T-helper 1 cell treated with Interleukin-12 subunit alpha and Interleukin-12 subunit beta and Interleukin-4 antibody, amounts not matched to agents 30 ng/mL and 1 ng/mL, for 36 hours (primary cell): ENCODE data around the gene IMMP2L. TPM values are rescaled to one million over a fixed set of nuclear protein-coding genes. Genes with fewer than 3 reads are reported as not detected.
"Not testable (repeated sequence)": the region's sequence is repeated elsewhere in the genome, so short reads cannot be mapped to it uniquely, and the experiment has no call there.

Experiments used
- intact Hi-C: fragments of 100-400 bp; cut with micrococcal nuclease; formaldehyde crosslinking; loops from one replicate; pipeline ENCODE4 v1.15.1; 2024
- total RNA-seq: library from RNA; stranded (reverse); gene quantifications from 2 replicates; pipeline ENCODE4 v1.2.3, GENCODE V29; 2022

IMMP2L gene
- total RNA-seq, 1 donor from 2014 or later: 10.4 TPM

GRCh38 chr7:111352319-111352718 lies 210.0 kb downstream of the IMMP2L start:
- intact Hi-C loops: no loop called here

- intact Hi-C loops: no loop called here
These were observed 216.1 kb downstream of the IMMP2L start for GRCh38 chr7:111346219-111346618.

- intact Hi-C loops: no loop called here
These were observed 219.3 kb downstream of the IMMP2L start for GRCh38 chr7:111343017-111343416.

GRCh38 chr7:111339006-111339405 lies 223.3 kb downstream of the IMMP2L start:
- intact Hi-C loops: no loop called here

- intact Hi-C loops: no loop called here
These were observed 229.3 kb downstream of the IMMP2L start for GRCh38 chr7:111333010-111333409.

- intact Hi-C loops: no loop called here
These were observed 232.1 kb downstream of the IMMP2L start for GRCh38 chr7:111330235-111330523.

- intact Hi-C loops: no loop called here
These were observed 232.7 kb downstream of the IMMP2L start for GRCh38 chr7:111329367-111330234.

- intact Hi-C loops: no loop called here
These were observed 233.8 kb downstream of the IMMP2L start for GRCh38 chr7:111328487-111328886.

- intact Hi-C loops: no loop called here
These were observed 237.5 kb downstream of the IMMP2L start for GRCh38 chr7:111324776-111325175.

GRCh38 chr7:111324228-111324627 lies 238.1 kb downstream of the IMMP2L start:
- intact Hi-C loops: no loop called here

GRCh38 chr7:111323670-111324069 lies 238.6 kb downstream of the IMMP2L start:
- intact Hi-C loops: not testable (repeated sequence)

GRCh38 chr7:111320133-111320532 lies 242.2 kb downstream of the IMMP2L start:
- intact Hi-C loops: no loop called here

- intact Hi-C loops: no loop called here
These were observed 249.3 kb downstream of the IMMP2L start for GRCh38 chr7:111312966-111313365.

- intact Hi-C loops: no loop called here
These were observed 253.6 kb downstream of the IMMP2L start for GRCh38 chr7:111308691-111309090.

- intact Hi-C loops: no loop called here
These were observed 260.4 kb downstream of the IMMP2L start for GRCh38 chr7:111301891-111302290.

GRCh38 chr7:111294494-111294893 lies 267.8 kb downstream of the IMMP2L start:
- intact Hi-C loops: no loop called here

GRCh38 chr7:111292026-111292470 lies 270.2 kb downstream of the IMMP2L start:
- intact Hi-C loops: no loop called here

- intact Hi-C loops: no loop called here
These were observed 271.3 kb downstream of the IMMP2L start for GRCh38 chr7:111290982-111291381.

GRCh38 chr7:111290419-111290818 lies 271.9 kb downstream of the IMMP2L start:
- intact Hi-C loops: no loop called here

GRCh38 chr7:111288441-111288840 lies 273.9 kb downstream of the IMMP2L start:
- intact Hi-C loops: not testable (repeated sequence)

- intact Hi-C loops: no loop called here
These were observed 279.7 kb downstream of the IMMP2L start for GRCh38 chr7:111282626-111283025.

- intact Hi-C loops: no loop called here
These were observed 287.4 kb downstream of the IMMP2L start for GRCh38 chr7:111274857-111275256.

- intact Hi-C loops: no loop called here
These were observed 290.2 kb downstream of the IMMP2L start for GRCh38 chr7:111272092-111272491.
